Left kidney (tissue), 2 donors: ENCODE data around the gene CAMK2D. TPM values are rescaled to one million over a fixed set of nuclear protein-coding genes. Genes with fewer than 3 reads are reported as not detected.
"Not testable (repeated sequence)": the region's sequence is repeated elsewhere in the genome, so short reads cannot be mapped to it uniquely, and the experiment has no call there.

ENCODE experiments used
- DNase-seq: peaks from one replicate; pipeline ENCODE4 v3.0.0-alpha.2; 2013
- polyA plus RNA-seq: library from polyadenylated mRNA; unstranded; fragments of 120-200 nt; gene quantifications from one replicate; pipeline ENCODE4 v1.2.1, GENCODE V29; 2013; ENCODE audit not compliant: insufficient read length

Gene CAMK2D
- polyA plus RNA-seq, 1 donor, result 89.0 TPM

DNA sequence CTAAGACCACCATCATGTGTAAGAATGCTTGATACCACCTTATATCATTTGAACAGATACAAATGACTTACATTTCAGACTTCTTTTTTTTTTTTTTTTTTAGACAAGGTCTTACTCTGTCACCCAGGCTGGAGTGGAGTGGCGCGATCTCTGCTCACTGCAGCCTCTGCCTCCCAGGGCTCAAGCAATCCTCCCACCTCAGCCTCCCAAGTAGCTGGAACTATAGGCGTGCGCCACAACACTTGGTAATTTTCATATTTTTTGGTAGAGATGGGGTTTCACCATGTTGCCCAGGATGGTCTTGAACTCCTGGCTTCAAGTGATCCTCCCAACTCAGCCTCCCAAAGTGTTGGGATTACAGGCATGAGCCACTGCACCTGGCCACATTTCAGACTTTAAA lies 76.4 kb downstream of the CAMK2D start:
- not testable (repeated sequence) for DNase-seq

- no peak for DNase-seq
These were observed 76.9 kb downstream of the CAMK2D start for GRCh38 chr4:113684534-113685091.

DNA sequence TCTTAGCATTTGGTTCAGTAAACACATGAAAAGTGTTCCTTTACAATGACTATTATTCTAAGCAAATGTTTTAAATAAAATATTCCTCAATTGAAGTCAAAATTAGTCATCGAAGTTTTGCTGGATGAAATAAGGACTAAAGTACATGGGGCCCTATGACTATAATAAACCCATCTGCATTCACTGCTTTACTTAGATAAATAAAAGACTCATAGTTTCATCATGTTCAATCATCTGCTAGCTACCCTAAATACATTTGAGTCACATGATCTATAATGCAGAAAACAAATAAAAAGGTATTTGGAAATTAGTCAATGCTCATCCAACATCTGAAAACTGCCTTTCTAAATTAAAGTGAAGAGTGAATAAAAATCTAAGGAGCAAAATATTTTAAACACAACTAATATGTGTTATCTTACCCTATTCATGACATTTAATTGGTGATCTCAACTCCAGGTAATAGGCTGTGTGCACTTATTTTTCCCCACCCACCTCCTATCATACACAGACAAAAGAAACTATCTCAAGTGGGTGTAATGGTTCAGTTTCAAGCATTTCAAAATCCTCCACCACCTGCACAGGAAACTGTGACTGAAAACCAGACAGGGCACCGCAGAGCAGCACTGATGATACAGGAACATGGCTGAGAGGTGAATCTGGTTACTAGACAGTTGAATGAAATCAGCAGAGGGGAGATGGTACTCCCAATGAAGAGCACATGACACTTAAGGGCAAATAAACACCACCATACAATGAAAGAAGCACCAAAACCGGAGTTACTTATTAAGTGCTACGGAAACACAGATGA lies 78.6 kb downstream of the CAMK2D start:
- no peak for DNase-seq

- no peak for DNase-seq
These were observed 82.9 kb downstream of the CAMK2D start for GRCh38 chr4:113678641-113679040.

DNA sequence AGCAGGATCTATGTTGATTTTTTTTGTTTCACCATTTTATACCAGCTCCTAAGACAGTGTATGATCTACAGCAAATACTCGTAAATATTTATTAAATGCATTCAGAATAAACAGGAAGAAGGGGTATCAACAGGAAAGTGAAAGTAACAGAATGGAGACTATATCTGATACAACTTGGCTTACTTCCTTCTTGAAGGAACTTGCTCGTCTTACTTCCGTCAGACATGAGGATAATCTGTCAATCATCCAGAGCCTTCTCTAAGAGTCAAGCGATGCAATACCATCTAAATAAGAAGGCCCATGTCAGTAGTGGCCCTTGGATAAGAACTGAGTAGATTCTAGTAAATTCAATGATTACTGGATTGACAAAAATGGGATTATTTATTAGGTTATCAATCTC lies 84.2 kb downstream of the CAMK2D start:
- no peak for DNase-seq

- no peak for DNase-seq
These were observed 85.5 kb downstream of the CAMK2D start for GRCh38 chr4:113675731-113676697.

- no peak for DNase-seq
These were observed 86.8 kb downstream of the CAMK2D start for GRCh38 chr4:113674733-113675132.

GRCh38 chr4:113674251-113674650 lies 87.3 kb downstream of the CAMK2D start:
- DNase-seq, result no peak

DNA sequence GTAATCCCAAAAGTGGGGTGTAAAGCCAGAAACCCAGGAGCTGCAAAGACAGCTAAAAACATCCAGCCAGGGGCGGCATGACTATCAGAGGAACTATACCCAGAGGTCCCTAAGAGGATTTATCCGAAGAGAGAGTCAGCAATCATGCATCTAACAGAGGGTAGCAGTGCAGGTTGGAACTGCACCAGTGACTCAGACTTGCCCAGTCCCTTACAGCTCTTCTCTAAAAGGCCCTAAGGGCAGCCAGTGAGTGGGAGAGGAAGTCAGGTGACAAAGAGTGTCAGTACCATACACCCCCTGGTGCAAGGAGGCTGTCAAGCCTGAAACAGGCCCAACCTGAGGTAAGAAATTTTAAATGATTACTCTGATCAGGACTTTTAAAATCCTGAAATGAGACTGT lies 88.1 kb downstream of the CAMK2D start:
- no peak for DNase-seq

GRCh38 chr4:113666386-113667114 lies 95.0 kb downstream of the CAMK2D start:
- no peak for DNase-seq

DNA sequence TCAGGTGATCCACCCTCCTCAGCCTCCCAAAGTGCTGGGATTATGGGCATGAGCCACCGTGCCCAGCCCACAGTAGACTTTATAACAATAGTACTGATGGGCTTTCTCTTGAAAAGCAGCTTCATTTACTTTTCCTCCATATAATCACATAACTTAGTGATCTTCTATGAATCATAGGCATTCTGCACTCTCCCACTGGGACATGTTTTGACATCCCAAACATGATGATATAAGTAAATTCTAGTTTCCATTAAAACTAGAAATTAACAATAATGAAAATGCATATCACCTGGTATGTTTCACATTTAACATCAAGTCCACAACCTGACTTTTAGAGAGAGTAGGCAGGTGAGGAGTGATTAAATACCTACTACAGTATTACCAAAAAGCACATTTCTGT lies 96.5 kb downstream of the CAMK2D start:
- no peak for DNase-seq

GRCh38 chr4:113662581-113662980 lies 99.0 kb downstream of the CAMK2D start:
- DNase-seq, result no peak

GRCh38 chr4:113659127-113659526 lies 102.4 kb downstream of the CAMK2D start:
- no peak for DNase-seq

- no peak for DNase-seq
These were observed 103.8 kb downstream of the CAMK2D start for GRCh38 chr4:113657586-113658233.

DNA sequence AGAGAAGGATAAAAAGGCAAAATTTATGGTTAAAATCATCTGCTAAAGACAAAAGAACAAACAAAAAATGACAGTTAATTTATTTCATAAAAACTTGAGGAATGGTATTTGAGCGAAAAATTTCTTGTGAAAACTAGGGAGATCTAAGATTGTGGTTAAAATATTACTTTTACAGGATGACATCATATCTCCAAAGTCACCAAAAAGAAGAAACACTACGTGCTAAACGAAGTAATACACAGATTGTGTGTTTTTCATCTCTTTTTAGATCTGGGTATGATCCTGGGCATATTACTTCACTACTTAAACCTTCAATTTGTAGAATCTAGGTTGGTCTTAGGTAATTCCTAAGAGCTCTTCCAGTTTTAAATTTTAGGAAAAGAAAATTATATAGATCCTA lies 107.7 kb downstream of the CAMK2D start:
- no peak for DNase-seq

- DNase-seq, result no peak
These were observed 115.1 kb downstream of the CAMK2D start for GRCh38 chr4:113646442-113646822.

- no peak for DNase-seq
These were observed 115.6 kb downstream of the CAMK2D start for GRCh38 chr4:113645771-113646441.

DNA sequence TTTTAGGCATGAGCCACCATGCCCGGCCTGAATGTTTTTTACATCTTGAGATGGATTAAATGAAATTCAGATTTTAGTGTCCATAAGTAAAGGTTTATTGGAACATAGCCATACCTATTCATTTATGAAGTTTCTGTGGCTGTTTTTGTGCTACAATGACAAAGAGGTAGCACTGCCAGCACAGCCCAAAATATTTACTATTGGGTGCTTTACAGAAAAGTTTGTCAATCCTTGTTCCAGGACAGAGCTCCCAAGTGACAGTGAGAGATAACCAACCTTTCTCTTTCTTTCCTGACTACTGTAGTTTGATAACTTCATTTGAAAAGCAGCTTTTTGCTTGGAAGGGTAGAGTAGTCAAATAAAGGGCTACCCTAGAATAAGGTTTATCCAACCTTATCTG lies 116.2 kb downstream of the CAMK2D start:
- DNase-seq, result no peak

DNA sequence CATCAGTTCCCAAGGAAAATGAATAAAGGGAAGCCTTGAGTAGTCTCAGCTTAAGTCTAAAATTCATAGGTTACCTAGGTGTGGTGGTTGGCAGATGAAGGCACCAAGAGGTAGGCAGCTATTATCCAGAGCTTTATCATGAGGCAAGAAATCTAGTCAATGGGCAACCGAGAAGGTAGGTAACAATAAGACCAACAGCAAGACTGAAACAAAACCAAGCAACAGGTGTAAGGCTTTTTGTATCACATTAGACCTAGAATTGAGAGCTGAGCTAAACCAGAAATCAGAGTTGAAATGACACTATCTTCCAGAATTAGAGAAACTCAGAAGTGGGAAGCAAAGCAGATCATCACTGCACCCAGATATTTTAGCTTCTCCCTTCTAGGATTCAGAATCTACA lies 117.1 kb downstream of the CAMK2D start:
- no peak for DNase-seq

DNA sequence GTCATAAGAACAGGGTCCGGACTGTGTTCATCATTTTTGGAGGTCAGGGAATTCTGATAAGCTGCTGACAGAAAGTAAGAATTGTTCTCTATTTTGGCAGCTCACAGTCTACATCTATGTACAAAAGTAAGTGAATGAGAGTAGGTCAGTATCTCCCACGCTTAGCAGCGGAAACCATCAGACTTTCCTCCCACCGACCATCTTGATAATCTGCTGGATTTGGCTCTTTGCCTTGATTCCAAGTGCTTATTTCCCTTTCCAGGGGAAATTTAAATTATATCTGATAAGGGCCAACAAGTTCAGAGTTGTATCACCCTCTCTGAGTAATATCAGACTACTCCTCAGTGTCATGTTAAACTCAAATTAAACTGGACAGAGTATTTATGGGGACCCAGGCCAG lies 118.0 kb downstream of the CAMK2D start:
- DNase-seq, result no peak

DNA sequence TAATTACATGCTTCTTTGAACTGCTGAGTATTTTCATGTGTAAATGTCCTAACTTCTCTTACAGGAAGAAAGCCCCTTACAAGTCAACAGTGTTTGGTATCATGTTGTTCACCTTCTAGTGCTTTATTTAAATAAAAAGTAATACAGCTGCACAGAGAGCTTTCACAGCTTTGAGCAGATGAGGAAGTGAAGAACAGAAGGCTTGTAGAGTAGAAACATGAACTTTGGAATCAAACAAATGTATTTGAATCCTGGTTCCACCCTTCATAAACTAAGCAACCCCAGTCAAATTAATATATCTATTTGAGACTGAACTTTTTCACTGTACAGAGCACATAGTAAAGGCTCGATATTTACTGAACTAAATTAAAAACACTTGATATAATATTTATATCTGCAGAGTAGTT lies 120.5 kb downstream of the CAMK2D start:
- DNase-seq, result no peak
